HCT116 (cell line): ENCODE results near the gene XAB2. TPM values are rescaled to one million over a fixed set of nuclear protein-coding genes. Genes with fewer than 3 reads are reported as not detected.

Experiments
- ATAC-seq: fragments of 200-7000 bp; cut with Tn5 transposase; 2 replicates; pipeline ENCODE4 v1.9.1; 2020; ENCODE audit warnings: mild to moderate bottlenecking, moderate library complexity
- BruUV-seq: library from RNA; stranded (reverse); fragments of 400-500 nt; replicated peaks from 2 replicates; lab custom pipeline; 2021; lab: Mats Ljungman, UMichigan
- CTCF ChIA-PET: fragments of 300-600 bp; sonication (Branson Sonifier 250); formaldehyde crosslinking; loops from one replicate; lab custom pipeline; 2021; ENCODE audit warnings: antibody characterized with exemption; lab: Charles Lee
- POLR2A ChIA-PET: fragments of 300-600, 350-600 bp; sonication (Branson Sonifier 250); formaldehyde crosslinking; loops from one replicate; lab custom pipeline; 2021; ENCODE audit warnings: antibody characterized with exemption; lab: Charles Lee
- RAD21 ChIA-PET, 2 experiments: fragments of 300-600 bp; sonication (Branson Sonifier 250); formaldehyde crosslinking; loops; one replicate each; lab custom pipeline; 2023; ENCODE audit warnings: low total read pairs in 2 of 2; ENCODE audit not compliant: uncharacterized antibody in 2 of 2, unreplicated experiment in 2 of 2, low non-redundant PET in 1 of 2; lab: Charles Lee
- DNase-seq: peaks from one replicate; pipeline ENCODE4 v3.0.0-alpha.2; 2010; ENCODE audit warnings: low read depth, low spot score
- H2AFZ ChIP-seq: fragments of 200-600 bp; shearing (Covaris generic), sonication (generic); 2 replicates; pipeline ENCODE4 v1.6.1; 2017; ENCODE audit warnings: low read depth, mixed run types, mixed read lengths, antibody characterized with exemption, low read length; ENCODE audit not compliant: poor library complexity, severe bottlenecking
- H3K27ac ChIP-seq: 2 replicates; pipeline ENCODE4 v1.5.1; 2012; ENCODE audit warnings: low read depth, low read length
- H3K27me3 ChIP-seq: fragments of 200-600 bp; sonication (generic); 2 replicates; pipeline ENCODE4 v1.6.1; 2016; ENCODE audit warnings: mixed run types, low read length, mixed read lengths; ENCODE audit not compliant: insufficient read depth
- H3K36me3 ChIP-seq, 2 experiments: fragments of 200-500 bp in 1 of 2; fragments of 200-600 bp in 1 of 2; sonication (Bioruptor generic) in 1 of 2; sonication (generic) in 1 of 2; 2 replicates each; pipeline versions ENCODE4 v1.5.1 to v1.6.1; 2014 to 2016; ENCODE audit warnings: low read length in 2 of 2, inconsistent platforms in 1 of 2, mixed read lengths in 1 of 2, mixed run types in 1 of 2; ENCODE audit not compliant: insufficient read depth in 2 of 2, control insufficient read depth in 1 of 2
- H3K4me1 ChIP-seq, 2 experiments: fragments of 200-600 bp in 1 of 2; sonication (generic) in 1 of 2; 2 replicates each; pipeline versions ENCODE4 v1.5.1 to v1.6.1; 2012 to 2017; ENCODE audit warnings: low read length in 2 of 2, inconsistent platforms in 1 of 2, mild to moderate bottlenecking in 1 of 2, mixed read lengths in 1 of 2, mixed run types in 1 of 2, moderate library complexity in 1 of 2; ENCODE audit not compliant: insufficient read depth in 2 of 2, control insufficient read depth in 1 of 2
- H3K4me2 ChIP-seq: fragments of 200-600 bp; sonication (generic); 2 replicates; pipeline ENCODE4 v1.6.1; 2017; ENCODE audit warnings: mixed run types, low read length, mixed read lengths
- H3K4me3 ChIP-seq, 2 experiments: fragments of 200-600 bp in 1 of 2; sonication (generic) in 1 of 2; replicated peaks in 1 of 2; 2 replicates each; pipeline ENCODE4 v1.5.1; 2011 to 2016; ENCODE audit warnings: low read length in 2 of 2, control low read depth in 1 of 2, low read depth in 1 of 2, mild to moderate bottlenecking in 1 of 2, mixed read lengths in 1 of 2, mixed run types in 1 of 2
- H3K79me2 ChIP-seq: fragments of 200-600 bp; sonication (generic); 2 replicates; pipeline ENCODE4 v1.6.1; 2017; ENCODE audit warnings: mild to moderate bottlenecking, mixed run types, low read length, moderate library complexity, mixed read lengths; ENCODE audit not compliant: insufficient read depth
- H3K9ac ChIP-seq: fragments of 200-600 bp; sonication (generic); 2 replicates; pipeline ENCODE4 v1.6.1; 2016; ENCODE audit warnings: low read length, mixed read lengths
- H3K9me2 ChIP-seq: fragments of 200-600 bp; sonication (generic), shearing (Covaris generic); 2 replicates; pipeline ENCODE4 v1.6.1; 2017; ENCODE audit warnings: mixed run types, mild to moderate bottlenecking, moderate library complexity; ENCODE audit not compliant: insufficient read depth
- H3K9me3 ChIP-seq, 2 experiments: fragments of 200-500 bp in 1 of 2; fragments of 200-600 bp in 1 of 2; sonication (Bioruptor generic) in 1 of 2; sonication (generic) in 1 of 2; 2 replicates each; pipeline ENCODE4 v1.6.1; 2014 to 2017; ENCODE audit warnings: low read length in 2 of 2, mixed read lengths in 2 of 2, inconsistent platforms in 1 of 2, low read depth in 1 of 2, mild to moderate bottlenecking in 1 of 2, mixed run types in 1 of 2, moderate library complexity in 1 of 2; ENCODE audit not compliant: control insufficient read depth in 1 of 2, insufficient read depth in 1 of 2
- H4K20me1 ChIP-seq: fragments of 200-600 bp; sonication (generic), shearing (Covaris generic); 2 replicates; pipeline ENCODE4 v1.6.1; 2017; ENCODE audit warnings: mixed run types, mild to moderate bottlenecking, moderate library complexity; ENCODE audit not compliant: insufficient read depth
- CBX3 ChIP-seq: IDR thresholded peaks from 2 replicates; pipeline ENCODE4 v1.6.1; 2012; ENCODE audit warnings: low read depth
- EZH2 ChIP-seq: fragments of 200-600 bp; sonication (generic); IDR thresholded peaks from 2 replicates; pipeline ENCODE4 v1.6.1; 2017; ENCODE audit warnings: antibody characterized with exemption, mixed run types
- EZH2phosphoT487 ChIP-seq: fragments of 200-600 bp; IDR thresholded peaks from 2 replicates; pipeline ENCODE4 v1.6.1; 2018; ENCODE audit warnings: antibody characterized with exemption, borderline replicate concordance
- FOSL1 ChIP-seq: IDR thresholded peaks from 2 replicates; pipeline ENCODE4 v1.6.1; 2012; ENCODE audit warnings: low read depth
- SP1 ChIP-seq: IDR thresholded peaks from 2 replicates; pipeline ENCODE4 v1.6.1; 2012; ENCODE audit warnings: low read depth
- YY1 ChIP-seq: IDR thresholded peaks from 2 replicates; pipeline ENCODE4 v1.6.1; 2011; ENCODE audit warnings: low read length, low read depth, moderate library complexity, mild to moderate bottlenecking; ENCODE audit not compliant: insufficient replicate concordance; ENCODE audit errors: extremely low read depth
- intact Hi-C: fragments of 100-400 bp; cut with micrococcal nuclease; formaldehyde crosslinking; loops from 2 replicates; pipeline ENCODE4 v1.10.0; 2022
- total RNA-seq: library from RNA; stranded (reverse); gene quantifications from one replicate; pipeline ENCODE4 v1.2.1, GENCODE V29; 2021; ENCODE audit not compliant: unreplicated experiment
- TF ChIP-seq, protein P1 (sequence below): IDR thresholded peaks from 2 replicates; pipeline ENCODE4 v1.6.1; 2012; ENCODE audit warnings: low read depth
- TF ChIP-seq, protein P2 (sequence below): IDR thresholded peaks from 2 replicates; pipeline ENCODE4 v1.6.1; 2012

The XAB2 gene
- total RNA-seq, 1 experiment from 2014 or later, result 103 TPM

DNA sequence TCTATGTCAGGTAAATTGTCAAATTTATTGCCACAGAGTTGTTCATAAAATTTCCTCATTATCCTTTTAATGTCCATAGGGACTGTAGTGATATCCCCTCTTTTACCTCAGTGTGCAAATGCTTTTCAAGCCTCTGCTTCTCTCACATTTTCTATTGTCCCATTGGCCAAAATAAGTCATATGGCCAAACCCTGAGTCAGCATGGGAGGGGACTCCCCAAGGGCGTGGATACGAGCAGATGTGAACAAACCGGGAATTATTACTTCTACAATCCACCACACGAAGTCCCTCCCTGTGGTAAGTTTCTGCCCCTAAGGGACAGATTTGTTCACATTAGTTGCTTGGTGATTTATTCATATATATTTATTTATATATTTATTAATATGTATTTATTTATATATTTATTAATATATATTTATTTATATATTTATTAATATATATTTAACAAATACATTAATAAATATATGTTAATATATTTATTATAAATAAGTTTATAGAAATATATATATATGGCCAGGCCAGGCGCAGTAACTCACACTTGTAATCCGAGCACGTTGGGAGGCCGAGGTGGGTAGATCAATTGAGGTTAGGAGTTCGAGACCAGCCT is 53.8 kb downstream of the XAB2 start:
- Histone ChIP-seq H3K4me3 (no peak overlapping the region), H3K36me3 (no peaks in the 10 kb centered on the region), H4K20me1 (no peaks in the 10 kb centered on the region), H2AFZ (peak overlapping the region; percentile 24), H3K27ac (no peak overlapping the region), H3K27me3 (no peaks in the 10 kb centered on the region), H3K4me1 (peaks cover 14 to 23% of the 10 kb centered on the region in 2 experiments), H3K79me2 (no peaks in the 10 kb centered on the region), H3K9me2 (no peaks in the 10 kb centered on the region), H3K9me3 (no peaks in the 10 kb centered on the region), H3K9ac (no peak overlapping the region), H3K4me2 (peak overlapping the region; percentile 33)
- DNase-seq, result peak; percentile 66
- ATAC-seq, result peak; percentile 84
- BruUV-seq, result no TSS peak
- POLR2A ChIA-PET, result no interaction called here
- intact Hi-C loops, result no loop called here
- TF ChIP-seq CBX3 (no peak), FOSL1 (peak; percentile 20; the same call in 1 of the 2 replicates)
- TF ChIP-seq, protein P1, sequence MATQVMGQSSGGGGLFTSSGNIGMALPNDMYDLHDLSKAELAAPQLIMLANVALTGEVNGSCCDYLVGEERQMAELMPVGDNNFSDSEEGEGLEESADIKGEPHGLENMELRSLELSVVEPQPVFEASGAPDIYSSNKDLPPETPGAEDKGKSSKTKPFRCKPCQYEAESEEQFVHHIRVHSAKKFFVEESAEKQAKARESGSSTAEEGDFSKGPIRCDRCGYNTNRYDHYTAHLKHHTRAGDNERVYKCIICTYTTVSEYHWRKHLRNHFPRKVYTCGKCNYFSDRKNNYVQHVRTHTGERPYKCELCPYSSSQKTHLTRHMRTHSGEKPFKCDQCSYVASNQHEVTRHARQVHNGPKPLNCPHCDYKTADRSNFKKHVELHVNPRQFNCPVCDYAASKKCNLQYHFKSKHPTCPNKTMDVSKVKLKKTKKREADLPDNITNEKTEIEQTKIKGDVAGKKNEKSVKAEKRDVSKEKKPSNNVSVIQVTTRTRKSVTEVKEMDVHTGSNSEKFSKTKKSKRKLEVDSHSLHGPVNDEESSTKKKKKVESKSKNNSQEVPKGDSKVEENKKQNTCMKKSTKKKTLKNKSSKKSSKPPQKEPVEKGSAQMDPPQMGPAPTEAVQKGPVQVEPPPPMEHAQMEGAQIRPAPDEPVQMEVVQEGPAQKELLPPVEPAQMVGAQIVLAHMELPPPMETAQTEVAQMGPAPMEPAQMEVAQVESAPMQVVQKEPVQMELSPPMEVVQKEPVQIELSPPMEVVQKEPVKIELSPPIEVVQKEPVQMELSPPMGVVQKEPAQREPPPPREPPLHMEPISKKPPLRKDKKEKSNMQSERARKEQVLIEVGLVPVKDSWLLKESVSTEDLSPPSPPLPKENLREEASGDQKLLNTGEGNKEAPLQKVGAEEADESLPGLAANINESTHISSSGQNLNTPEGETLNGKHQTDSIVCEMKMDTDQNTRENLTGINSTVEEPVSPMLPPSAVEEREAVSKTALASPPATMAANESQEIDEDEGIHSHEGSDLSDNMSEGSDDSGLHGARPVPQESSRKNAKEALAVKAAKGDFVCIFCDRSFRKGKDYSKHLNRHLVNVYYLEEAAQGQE, result no peak
- CTCF ChIA-PET, result no interaction called here
- RAD21 ChIA-PET, result no interaction called here

DNA sequence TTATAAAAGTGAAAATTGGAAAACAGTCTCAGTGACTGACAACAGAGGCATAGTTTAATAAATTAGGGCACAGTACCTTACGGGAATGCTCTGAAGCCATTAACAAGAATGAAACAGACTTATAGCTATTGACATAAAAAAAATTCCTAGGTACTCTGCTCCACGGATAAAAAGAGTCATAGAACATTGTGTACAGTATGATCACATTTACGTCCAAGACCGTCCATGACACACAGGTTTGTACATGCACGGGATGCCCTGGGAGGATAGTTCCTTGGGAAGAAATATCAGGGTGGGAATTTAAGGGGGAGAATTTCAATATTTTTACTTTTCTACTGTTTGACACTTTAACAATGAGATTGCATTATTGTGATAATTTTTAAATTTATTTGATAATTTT is 58.6 kb downstream of the XAB2 start:
- no peak overlapping the region for H2AFZ ChIP-seq
- H3K9ac ChIP-seq, result no peak overlapping the region
- no peak overlapping the region for H3K4me2 ChIP-seq
- no peaks in the 10 kb centered on the region for H3K36me3 ChIP-seq
- no peak for ATAC-seq
- no TSS peak for BruUV-seq
- ChIA-PET POLR2A (no interaction called here), RAD21 (no interaction called here), CTCF (interaction anchor here (2.6 kb wide), 1 partner anchor 229 kb away, joined by 19 read pairs; no protein-coding TSS in a partner anchor)
- H3K4me1 ChIP-seq, result peaks cover 14 to 26% of the 10 kb centered on the region in 2 experiments
- H4K20me1 ChIP-seq, result no peaks in the 10 kb centered on the region
- no peak overlapping the region for H3K4me3 ChIP-seq
- DNase-seq, result no peak
- H3K79me2 ChIP-seq, result no peaks in the 10 kb centered on the region
- no peaks in the 10 kb centered on the region for H3K27me3 ChIP-seq
- no peaks in the 10 kb centered on the region for H3K9me3 ChIP-seq
- no peaks in the 10 kb centered on the region for H3K9me2 ChIP-seq
- TF ChIP-seq CBX3 (no peak), SP1 (no peak), YY1 (no peak), FOSL1 (no peak), EZH2 (no peak), EZH2phosphoT487 (no peak)
- TF ChIP-seq, protein P2, sequence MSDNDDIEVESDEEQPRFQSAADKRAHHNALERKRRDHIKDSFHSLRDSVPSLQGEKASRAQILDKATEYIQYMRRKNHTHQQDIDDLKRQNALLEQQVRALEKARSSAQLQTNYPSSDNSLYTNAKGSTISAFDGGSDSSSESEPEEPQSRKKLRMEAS, result no peak
- H3K27ac ChIP-seq, result no peak overlapping the region
- intact Hi-C loops, result no loop called here
